Thoracic aorta (tissue), 2 donors: Measurements from ENCODE around the gene GPR132. TPM values are rescaled to one million over a fixed set of nuclear protein-coding genes. Genes with fewer than 3 reads are reported as not detected.
"Not testable (repeated sequence)": the region's sequence is repeated elsewhere in the genome, so short reads cannot be mapped to it uniquely, and the experiment has no call there.

ENCODE experiments used
- ATAC-seq: fragments of 150-250 bp; one replicate; pipeline ENCODE4 v1.8.0; 2017; ENCODE audit warnings: low read depth; ENCODE audit not compliant: insufficient number of reproducible peaks, low FRiP score
- DNase-seq: peaks from one replicate; pipeline ENCODE4 v3.0.0-alpha.2; 2020; ENCODE audit warnings: low spot score
- H3K27ac ChIP-seq, 2 donors: fragments of 200-600 bp; sonication (generic); 1 replicate in 1 of 2; 2 replicates in 1 of 2; pipeline ENCODE4 v1.5.1; 2016; ENCODE audit warnings: mild to moderate bottlenecking in 2 of 2, moderate library complexity in 2 of 2
- H3K27me3 ChIP-seq: fragments of 200-600 bp; sonication (generic); replicated peaks from 2 replicates; pipeline ENCODE4 v1.6.0; 2016; ENCODE audit warnings: mild to moderate bottlenecking; ENCODE audit not compliant: insufficient read depth
- H3K36me3 ChIP-seq: fragments of 200-600 bp; sonication (generic); one replicate; pipeline ENCODE4 v1.5.1; 2016
- H3K4me1 ChIP-seq, 2 donors: fragments of 200-600 bp; sonication (generic); 1 replicate in 1 of 2; 2 replicates in 1 of 2; pipeline versions ENCODE4 v1.5.1 to v1.6.0; 2016; ENCODE audit warnings: low read depth in 2 of 2, mild to moderate bottlenecking in 1 of 2; ENCODE audit not compliant: control insufficient read depth in 1 of 2
- H3K4me3 ChIP-seq: fragments of 200-600 bp; sonication (generic); 2 replicates; pipeline ENCODE4 v1.5.1; 2016; ENCODE audit warnings: mild to moderate bottlenecking
- H3K9me3 ChIP-seq: fragments of 200-600 bp; sonication (generic); 2 replicates; pipeline ENCODE4 v1.5.1; 2016
- total RNA-seq, 2 donors: library from RNA; depleted of rRNA; stranded (reverse); fragments of >200 nt; gene quantifications; one replicate each; pipeline versions ENCODE4 v1.1.0 to v1.2.3, GENCODE V29; 2016
- TF ChIP-seq, protein P1 (sequence below): fragments of 200-600 bp; sonication (generic); IDR thresholded peaks from one replicate; pipeline ENCODE4 v1.5.1; 2019; ENCODE audit warnings: antibody characterized with exemption

Gene GPR132
- total RNA-seq, 2 donors from 2014 or later = 2.3 to 18.6 TPM

DNA sequence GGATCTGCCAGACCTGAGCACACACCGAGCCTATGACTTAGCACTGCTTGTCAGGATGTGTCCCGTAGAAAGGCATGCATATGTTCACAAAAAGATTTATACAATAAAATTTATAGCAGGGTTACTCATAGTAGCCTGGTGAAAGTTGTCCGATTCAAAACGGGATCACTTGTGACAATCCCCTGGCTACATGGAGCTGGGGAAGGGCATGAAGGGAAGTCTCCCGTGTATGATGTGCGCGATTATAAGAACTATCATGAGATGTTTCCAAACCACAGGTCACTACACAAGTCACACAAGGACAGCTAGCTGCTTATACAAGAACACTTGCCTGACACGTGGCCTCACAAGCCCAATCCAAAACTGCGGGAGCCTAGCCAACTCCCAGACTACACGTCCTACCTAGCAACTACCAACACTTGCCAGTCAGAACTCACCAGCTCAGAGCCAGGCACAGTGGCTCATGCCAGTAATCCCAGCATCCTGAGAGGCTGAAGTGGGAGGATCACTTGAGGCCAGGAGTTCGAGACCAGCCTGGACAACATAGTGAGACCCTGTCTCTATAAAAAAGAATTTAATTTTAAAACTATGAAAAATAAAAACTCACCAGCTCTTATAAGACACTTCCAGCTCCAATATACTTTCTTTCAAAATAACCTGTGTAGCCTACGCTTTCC lies 36.8 kb downstream of the GPR132 start:
- no peaks in the 10 kb centered on the region for H3K36me3 ChIP-seq
- H3K27me3 ChIP-seq = no peaks in the 10 kb centered on the region
- H3K4me1 ChIP-seq = peaks cover 0 to 14% of the 10 kb centered on the region in 2 donors
- no peak overlapping the region for H3K4me3 ChIP-seq
- TF ChIP-seq, protein P1, sequence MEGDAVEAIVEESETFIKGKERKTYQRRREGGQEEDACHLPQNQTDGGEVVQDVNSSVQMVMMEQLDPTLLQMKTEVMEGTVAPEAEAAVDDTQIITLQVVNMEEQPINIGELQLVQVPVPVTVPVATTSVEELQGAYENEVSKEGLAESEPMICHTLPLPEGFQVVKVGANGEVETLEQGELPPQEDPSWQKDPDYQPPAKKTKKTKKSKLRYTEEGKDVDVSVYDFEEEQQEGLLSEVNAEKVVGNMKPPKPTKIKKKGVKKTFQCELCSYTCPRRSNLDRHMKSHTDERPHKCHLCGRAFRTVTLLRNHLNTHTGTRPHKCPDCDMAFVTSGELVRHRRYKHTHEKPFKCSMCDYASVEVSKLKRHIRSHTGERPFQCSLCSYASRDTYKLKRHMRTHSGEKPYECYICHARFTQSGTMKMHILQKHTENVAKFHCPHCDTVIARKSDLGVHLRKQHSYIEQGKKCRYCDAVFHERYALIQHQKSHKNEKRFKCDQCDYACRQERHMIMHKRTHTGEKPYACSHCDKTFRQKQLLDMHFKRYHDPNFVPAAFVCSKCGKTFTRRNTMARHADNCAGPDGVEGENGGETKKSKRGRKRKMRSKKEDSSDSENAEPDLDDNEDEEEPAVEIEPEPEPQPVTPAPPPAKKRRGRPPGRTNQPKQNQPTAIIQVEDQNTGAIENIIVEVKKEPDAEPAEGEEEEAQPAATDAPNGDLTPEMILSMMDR = no peak
- DNase-seq = no peak
- no peaks in the 10 kb centered on the region for H3K9me3 ChIP-seq
- ATAC-seq = no peak
- H3K27ac ChIP-seq = no peak overlapping the region

DNA sequence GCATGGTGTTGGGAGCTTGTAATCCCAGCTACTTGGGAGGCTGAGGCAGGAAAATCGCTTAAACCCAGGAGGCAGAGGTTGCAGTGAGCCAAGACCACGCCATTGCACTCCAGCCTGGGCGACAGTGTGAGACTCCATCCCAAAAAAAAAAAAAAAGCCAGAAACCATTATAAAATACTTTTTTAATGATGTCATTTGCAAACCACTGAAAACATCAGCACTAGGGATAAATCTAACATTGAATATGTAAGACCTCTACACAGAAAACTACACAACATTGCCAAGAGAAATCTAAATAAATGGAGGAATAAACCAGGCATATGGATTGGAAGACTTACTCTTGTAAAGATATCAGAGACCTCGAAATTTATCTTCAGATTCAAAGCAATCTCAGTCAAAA lies 37.5 kb downstream of the GPR132 start:
- H3K27me3 ChIP-seq, H3K9me3 ChIP-seq, H3K4me3 ChIP-seq, ATAC-seq, DNase-seq, H3K36me3 ChIP-seq: not testable (repeated sequence)
- H3K4me1 ChIP-seq = peaks cover 0 to 14% of the 10 kb centered on the region in 2 donors
- peak overlapping the region in 1 of 2 donors; percentile 32 for H3K27ac ChIP-seq

DNA sequence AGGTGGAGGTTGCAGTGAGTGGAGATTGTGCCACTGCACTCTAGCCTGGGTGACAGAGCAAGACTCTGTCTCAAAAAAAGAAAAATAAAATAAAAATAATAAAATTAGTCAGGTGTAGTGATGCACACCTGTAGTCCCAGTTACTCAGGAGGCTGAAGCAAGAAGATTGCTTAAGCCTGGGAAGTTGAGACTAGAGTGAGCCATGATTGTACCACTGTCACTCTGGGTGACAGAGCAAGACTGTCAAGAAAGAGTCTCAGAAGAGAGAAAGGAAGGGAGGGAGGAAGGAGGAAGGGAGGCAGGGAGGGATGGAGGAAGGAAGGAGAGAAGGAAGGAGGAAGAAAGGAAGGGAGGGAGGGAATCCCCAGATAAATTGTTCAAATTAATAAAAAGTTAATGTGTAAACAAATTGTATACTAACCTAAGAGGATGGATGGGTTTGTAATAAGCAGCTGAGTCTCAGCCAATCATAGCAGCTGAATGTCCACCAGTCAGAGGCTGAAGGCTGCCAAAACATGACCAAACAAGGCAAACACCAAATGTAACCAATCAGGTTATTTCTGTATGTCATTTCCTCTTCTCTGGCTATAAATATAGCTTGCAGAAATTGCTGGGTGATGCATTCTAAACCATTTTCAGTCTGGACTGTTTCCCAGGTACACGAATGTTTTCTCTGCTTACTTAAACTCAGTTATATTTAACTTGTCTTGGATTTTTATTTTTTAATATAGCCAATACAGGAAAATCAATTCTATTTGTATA lies 38.2 kb downstream of the GPR132 start:
- Histone ChIP-seq H3K36me3 (no peaks in the 10 kb centered on the region), H3K27me3 (no peaks in the 10 kb centered on the region), H3K9me3 (no peaks in the 10 kb centered on the region), H3K27ac (peak overlapping the region in 1 of 2 donors; percentile 32), H3K4me3 (no peak overlapping the region), H3K4me1 (peaks cover 0 to 17% of the 10 kb centered on the region in 2 donors)
- TF ChIP-seq, protein P1 = no peak
- ATAC-seq = peak; percentile 32
- DNase-seq = no peak

DNA sequence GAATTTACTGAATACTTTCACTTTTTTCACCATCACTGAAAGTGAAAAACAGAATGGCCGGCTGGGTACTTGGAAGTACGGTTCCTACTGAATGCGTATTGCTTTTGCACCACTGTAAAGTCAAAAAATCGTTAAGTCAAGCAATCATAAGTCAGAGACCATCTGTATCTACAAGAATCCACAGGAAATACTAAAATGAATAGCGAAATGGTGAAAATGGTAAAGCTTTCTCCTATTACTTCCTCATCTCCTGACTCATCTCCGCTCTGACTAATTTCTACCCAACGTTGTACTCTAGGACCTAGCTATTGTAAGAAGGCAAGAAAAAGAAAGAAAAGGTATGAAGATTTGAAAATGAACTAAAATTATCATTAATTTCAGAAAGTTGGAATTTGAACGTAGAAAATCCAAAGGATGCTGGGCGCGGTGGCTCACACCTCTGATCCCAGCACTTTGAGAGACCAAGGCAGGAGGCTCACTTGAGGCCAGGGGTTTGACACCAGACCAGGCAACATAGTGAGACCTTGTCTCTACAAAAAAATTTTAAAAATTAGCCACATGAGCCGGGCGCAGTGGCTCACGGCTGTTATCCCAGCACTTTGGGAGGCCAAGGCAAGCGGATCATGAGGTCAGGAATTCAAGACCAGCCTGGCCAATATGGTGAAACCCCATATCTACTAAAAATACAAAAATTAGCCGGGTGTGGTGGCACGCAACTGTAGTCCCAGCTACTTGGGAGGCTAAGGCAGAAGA lies 39.0 kb downstream of the GPR132 start:
- ATAC-seq (no peak), DNase-seq (no peak)
- no peak overlapping the region for H3K27ac ChIP-seq
- no peaks in the 10 kb centered on the region for H3K9me3 ChIP-seq
- TF ChIP-seq, protein P1 = no peak
- no peak overlapping the region for H3K4me3 ChIP-seq
- H3K27me3 ChIP-seq = no peaks in the 10 kb centered on the region
- H3K4me1 ChIP-seq = peaks cover 0 to 22% of the 10 kb centered on the region in 2 donors
- no peaks in the 10 kb centered on the region for H3K36me3 ChIP-seq

DNA sequence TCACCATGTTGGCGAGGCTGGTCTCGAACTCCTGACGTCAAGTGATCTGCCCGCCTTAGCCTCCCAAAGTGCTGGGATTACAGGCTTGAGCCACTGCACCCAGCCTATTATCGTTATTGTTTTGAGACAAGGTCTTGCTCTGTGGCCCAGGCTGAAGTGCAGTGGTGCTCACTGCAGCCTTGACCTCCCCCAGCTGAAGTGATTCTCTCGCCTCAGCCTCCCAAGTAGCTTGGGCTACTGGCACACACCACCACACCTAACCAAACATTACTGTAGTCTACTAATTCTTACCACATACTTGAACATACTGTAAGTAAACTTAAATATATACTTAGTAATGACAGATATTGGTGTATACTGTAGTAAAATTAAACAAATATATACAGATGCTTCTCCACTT lies 39.8 kb downstream of the GPR132 start:
- Histone ChIP-seq H3K27ac (no peak overlapping the region), H3K4me1 (peaks cover 0 to 24% of the 10 kb centered on the region in 2 donors), H3K36me3 (no peaks in the 10 kb centered on the region), H3K4me3 (no peak overlapping the region), H3K27me3 (no peaks in the 10 kb centered on the region), H3K9me3 (no peaks in the 10 kb centered on the region)
- ATAC-seq (no peak), DNase-seq (no peak)
- TF ChIP-seq, protein P1 = no peak
